K562 (cell line): ENCODE data around the gene EMX1. TPM values are rescaled to one million over a fixed set of nuclear protein-coding genes. Genes with fewer than 3 reads are reported as not detected.

Source experiments
- ADNP ChIP-seq: fragments of 200-800 bp; sonication (Bioruptor generic); IDR thresholded peaks from 2 replicates; pipeline ENCODE4 v1.6.1; 2016; ENCODE audit warnings: missing genetic modification characterization, missing compliant biosample characterization
- ATF1 ChIP-seq, 2 experiments: fragments of 450-650 bp in 1 of 2; IDR thresholded peaks; 2 replicates each; pipeline ENCODE4 v1.6.1; 2016; ENCODE audit warnings: missing compliant biosample characterization in 1 of 2, missing genetic modification characterization in 1 of 2
- ATF3 ChIP-seq, 2 experiments: fragments of 450-650 bp in 1 of 2; sonication (generic) in 1 of 2; formaldehyde crosslinking in 1 of 2; IDR thresholded peaks in 1 of 2; conservative IDR thresholded peaks in 1 of 2; 2 replicates each; pipeline versions ENCODE4 v1.6.1 to v1.8.1; 2016 to 2023; ENCODE audit warnings: mild to moderate bottlenecking in 2 of 2, moderate library complexity in 2 of 2, inconsistent platforms in 1 of 2, missing genetic modification reagents in 1 of 2
- CBFA2T3 ChIP-seq: fragments of 450-650 bp; IDR thresholded peaks from 2 replicates; pipeline ENCODE4 v1.6.1; 2017
- FOXP1 ChIP-seq: sonication (generic); formaldehyde crosslinking; IDR thresholded peaks from 2 replicates; pipeline ENCODE4 v1.8.0; 2022; ENCODE audit warnings: mild to moderate bottlenecking, missing genetic modification reagents
- GABPA ChIP-seq: fragments of 200-800 bp; sonication (Bioruptor generic); conservative IDR thresholded peaks from 2 replicates; pipeline ENCODE4 v1.6.1; 2016; ENCODE audit warnings: low read depth, missing genetic modification characterization, missing compliant biosample characterization
- GTF3C2 ChIP-seq: IDR thresholded peaks from 3 replicates; pipeline ENCODE4 v1.6.1; 2011; ENCODE audit warnings: borderline replicate concordance, mild to moderate bottlenecking, moderate library complexity; ENCODE audit not compliant: insufficient read length; ENCODE audit errors: extremely low read depth
- LARP7 ChIP-seq: fragments of 450-650 bp; IDR thresholded peaks from 2 replicates; pipeline ENCODE4 v1.6.1; 2016
- MAFF ChIP-seq: IDR thresholded peaks from 2 replicates; pipeline ENCODE4 v1.6.1; 2012; ENCODE audit warnings: low read length, improper control_type of control experiment
- MAX ChIP-seq: sonication (generic); formaldehyde crosslinking; IDR thresholded peaks from 2 replicates; pipeline ENCODE4 v1.9.0; 2022; ENCODE audit warnings: mild to moderate bottlenecking, missing genetic modification reagents
- POLR2A ChIP-seq: fragments of 450-650 bp; conservative IDR thresholded peaks from 2 replicates; pipeline ENCODE4 v1.6.1; 2016
- RBM17 ChIP-seq: fragments of 200-400 bp; formaldehyde crosslinking; IDR thresholded peaks from 2 replicates; pipeline ENCODE4 v1.6.1; 2017; ENCODE audit warnings: low read depth, mild to moderate bottlenecking, low read length, borderline replicate concordance
- SMARCA4 ChIP-seq: fragments of 450-650 bp; IDR thresholded peaks from 2 replicates; pipeline ENCODE4 v1.6.1; 2016
- SMARCA5 ChIP-seq: fragments of 450-650 bp; IDR thresholded peaks from 2 replicates; pipeline ENCODE4 v1.6.1; 2016
- ZHX1 ChIP-seq: fragments of 150-350 bp; conservative IDR thresholded peaks from 2 replicates; pipeline ENCODE4 v1.6.1; 2014; ENCODE audit warnings: low read length
- ZNF277 ChIP-seq: fragments of 250-450 bp; sonication (Bioruptor Pico); IDR thresholded peaks from 2 replicates; pipeline ENCODE4 v1.8.0; 2022; ENCODE audit warnings: inconsistent platforms, mild to moderate bottlenecking, moderate library complexity, borderline replicate concordance
- ZNF395 ChIP-seq: fragments of 200-800 bp; sonication (Bioruptor generic); IDR thresholded peaks from 2 replicates; pipeline ENCODE4 v1.6.1; 2017; ENCODE audit warnings: missing genetic modification characterization, missing compliant biosample characterization
- ZNF766 ChIP-seq: fragments of 200-800 bp; sonication (Bioruptor generic); conservative IDR thresholded peaks from 2 replicates; pipeline ENCODE4 v1.6.1; 2016; ENCODE audit warnings: missing genetic modification characterization, missing compliant biosample characterization
- polyA plus RNA-seq, 8 experiments: library from polyadenylated mRNA; depleted of rRNA in 4 of 8; stranded (reverse) in 5 of 8; unstranded in 3 of 8; fragments of >200 nt; fragmentation: Nextera tagmentation in 2 of 8; fragmentation: Illumina TruSeq in 1 of 8; extraction: Ambion mirVana in 2 of 8; extraction: Trizol in 1 of 8; gene quantifications; 2 replicates each; pipeline versions ENCODE4 v1.2.1 to v1.2.3, GENCODE V29; 2011 to 2014; ENCODE audit warnings: inconsistent platforms in 1 of 8, missing spikeins in 1 of 8
- total RNA-seq, 7 experiments: library from RNA; depleted of rRNA in 6 of 7; stranded (reverse); fragments of >200 nt in 6 of 7; fragmentation: Illumina TruSeq in 2 of 7; extraction: Trizol in 2 of 7; gene quantifications; 2 replicates each; pipeline versions ENCODE4 v1.2.1 to v1.2.3, GENCODE V29; 2011 to 2021; ENCODE audit warnings: low replicate concordance in 1 of 7

Gene EMX1
- total and polyA plus RNA-seq, 9 of the 15 experiments (the other 6 are each of a cell fraction or from before 2014, with no cell fraction given), result 0.10 to 0.32 (median 0.21) TPM; not detected in 6

- TF ChIP-seq ZNF395 (no peak), MAFF (peak; percentile 25; the same call in 1 of the 2 replicates), SMARCA5 (no peak), GABPA (tag) (no peak), ZNF277 (CRISPR knock-in tag) (no peak), ZNF766 (CRISPR knock-in tag) (no peak), ATF3 (IDR thresholded peaks at IDR 0.05) (no peak), ATF3 (CRISPR knock-in tag; conservative IDR thresholded peaks at IDR 0.05) (no peak), SMARCA4 (no peak), GTF3C2 (no peak), POLR2A (no peak), FOXP1 (CRISPR knock-in tag) (no peak), ADNP (tag) (no peak), MAX (CRISPR knock-in tag) (no peak), CBFA2T3 (no peak), RBM17 (no peak), ZHX1 (no peak), LARP7 (no peak), ATF1 (CRISPR knock-in tag; IDR thresholded peaks at IDR 0.05) (no peak), ATF1 (tag; IDR thresholded peaks at IDR 0.05) (no peak)
Measured at GRCh38 chr2:72919414-72920317, 2.3 kb downstream of the EMX1 start (continued).
